Stimulated activated CD8-positive, alpha-beta memory T cell treated with anti-CD3 and anti-CD28 coated beads, Interleukin-7, amount 100 ng/mL, for 1 hour (primary cell): ENCODE results near the gene PSMB7.

Experiments used
- DNase-seq, 2 donors: peaks; one replicate each; pipeline ENCODE4 v3.0.0-alpha.2; 2020; ENCODE audit warnings: low read depth in 2 of 2

PSMB7 gene

GRCh38 chr9:124415102-124415851, at the start of gene PSMB7:
Gene PSMB7 (minus strand): TSS chr9:124415442. CDS start chr9:124415425, 17 bp downstream.
- DNase-seq: peak; percentile 92 to 95

DNA sequence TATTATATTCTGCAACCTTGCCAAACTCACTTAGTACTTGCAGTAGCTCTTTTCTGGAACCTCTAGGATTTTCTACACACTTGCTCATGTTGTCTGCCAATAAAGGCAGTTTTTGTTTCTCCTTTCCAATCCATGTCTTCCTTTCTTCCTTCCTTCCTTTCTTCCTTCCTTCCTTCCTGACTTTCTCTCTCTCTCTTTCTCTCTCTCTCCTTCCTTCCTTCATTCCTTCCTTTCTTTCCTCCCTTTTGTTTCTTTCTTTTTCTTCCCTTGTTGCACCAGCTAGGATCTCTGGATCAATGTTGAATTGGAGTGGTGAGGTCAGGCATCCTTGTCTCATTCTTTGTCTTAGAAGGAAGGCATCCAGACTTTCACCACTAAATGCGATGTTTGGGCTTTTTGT, 47.5 kb upstream of the PSMB7 start:
- DNase-seq: no peak

DNA sequence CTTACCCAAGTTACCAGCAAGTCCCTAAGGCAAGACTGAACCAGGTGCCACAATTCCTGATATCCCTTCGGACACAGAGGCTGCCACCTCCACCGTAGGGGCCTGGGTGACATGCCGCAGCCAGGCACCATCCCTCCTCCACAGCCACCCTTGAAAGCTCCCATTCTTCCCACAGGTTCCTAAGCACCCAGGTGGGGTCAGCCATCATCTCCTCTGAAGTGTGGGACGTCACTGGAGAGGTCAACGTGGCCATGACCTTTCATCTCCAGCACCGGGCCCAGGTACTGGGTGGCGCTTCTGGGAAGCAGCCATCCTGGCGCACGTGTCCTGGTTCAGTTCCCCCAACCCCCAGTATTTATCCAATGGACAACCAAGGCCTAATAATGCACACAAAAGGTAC, 43.2 kb upstream of the PSMB7 start:
- DNase-seq: no peak

GRCh38 chr9:124457887-124458431, 42.7 kb upstream of the PSMB7 start:
- no peak for DNase-seq

DNA sequence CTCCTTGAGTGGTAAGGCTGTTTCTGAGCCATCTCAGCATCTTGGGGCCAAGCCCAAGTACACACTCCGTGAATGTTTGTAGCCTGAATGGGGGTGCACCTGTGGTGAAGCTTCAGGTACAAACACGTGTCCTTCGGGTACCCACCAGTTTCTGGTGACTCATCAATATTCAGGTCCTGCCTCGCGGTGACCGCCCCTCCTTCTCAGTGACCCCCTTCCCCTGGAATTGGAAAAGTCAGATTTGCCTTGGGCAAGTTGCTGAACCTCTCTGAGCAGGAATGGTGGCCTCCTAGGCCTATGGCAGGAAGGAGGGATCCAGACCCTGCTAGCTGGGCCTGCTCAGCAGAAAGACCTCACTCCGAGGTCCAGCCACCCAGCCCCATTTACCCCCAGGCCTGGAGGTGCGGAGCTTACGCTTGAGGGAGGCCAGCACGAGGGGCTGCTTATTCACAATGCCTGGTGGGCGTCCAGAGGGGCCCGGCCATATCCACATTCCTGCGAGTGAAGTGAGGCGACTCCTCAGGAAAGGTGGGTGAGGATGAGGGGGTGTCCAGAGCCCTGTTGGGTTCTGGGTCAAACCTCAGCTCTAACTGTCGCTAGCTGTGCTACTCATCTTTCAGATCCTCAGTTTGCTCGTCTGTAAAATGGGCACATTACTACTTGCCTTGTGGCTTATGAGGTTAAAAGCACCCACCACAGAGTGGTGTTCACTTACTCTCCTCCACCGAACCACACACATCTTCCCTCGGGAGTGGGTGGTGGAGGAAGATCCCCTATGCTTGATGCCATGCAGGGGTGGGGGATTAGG, 42.0 kb upstream of the PSMB7 start:
- DNase-seq: no peak

DNA sequence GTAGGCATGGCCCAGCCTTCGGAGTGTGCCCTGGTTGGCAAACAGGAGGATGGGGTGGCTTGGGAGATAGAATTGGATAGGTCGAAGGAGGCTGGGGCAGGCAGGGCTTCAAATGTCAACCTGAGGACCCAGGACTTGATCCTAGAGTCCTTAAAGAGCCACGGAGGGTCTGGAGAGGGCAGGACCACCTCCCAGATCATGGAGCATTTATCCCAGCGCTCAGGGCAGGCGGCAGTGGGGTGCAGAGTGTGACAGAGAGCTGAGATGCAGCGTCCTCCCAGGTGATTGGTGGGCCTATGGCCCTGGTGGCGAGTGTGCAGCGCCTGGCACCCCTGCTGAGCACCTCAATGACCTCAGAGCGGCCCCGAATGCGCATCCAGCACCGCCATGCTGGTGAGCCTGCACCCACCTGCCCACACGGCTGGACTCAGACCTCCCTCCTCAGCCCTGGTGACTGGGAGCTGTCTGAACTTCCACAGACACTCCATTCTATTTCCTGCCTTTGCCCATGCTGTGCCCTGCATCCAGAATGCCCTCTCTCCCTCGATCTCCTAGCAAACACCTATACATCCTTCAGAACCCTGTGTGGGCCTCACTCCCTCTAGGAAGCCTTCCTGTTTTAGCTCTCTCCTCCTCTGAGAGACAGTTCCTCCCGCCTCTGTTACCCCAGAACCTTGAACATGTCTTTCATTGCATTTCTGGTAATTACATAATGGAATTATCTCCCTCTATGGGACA, 41.3 kb upstream of the PSMB7 start:
- DNase-seq: no peak

DNA sequence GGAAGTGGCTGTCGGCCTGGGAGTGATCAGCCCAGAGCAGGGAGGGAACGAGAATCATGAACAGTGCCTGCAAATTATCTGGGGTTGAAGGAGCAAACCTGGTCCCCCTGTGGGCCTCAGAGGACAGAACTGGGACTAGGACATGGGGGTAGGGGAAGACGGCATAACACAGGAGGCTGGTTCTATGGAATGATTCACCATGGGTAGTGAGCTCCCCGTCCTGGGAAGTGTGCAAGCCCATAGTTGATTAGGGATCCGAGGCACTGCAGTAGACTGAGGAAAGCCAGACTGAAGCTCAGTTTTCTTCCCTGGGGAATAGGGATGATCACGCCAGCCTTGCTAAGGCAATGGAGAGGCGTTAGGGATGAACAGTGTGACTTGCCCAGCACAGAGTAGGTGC, 40.6 kb upstream of the PSMB7 start:
- no peak for DNase-seq

GRCh38 chr9:124454791-124455443, 39.7 kb upstream of the PSMB7 start:
- no peak for DNase-seq

- no peak for DNase-seq
These were observed 39.1 kb upstream of the PSMB7 start for GRCh38 chr9:124454296-124454695.

DNA sequence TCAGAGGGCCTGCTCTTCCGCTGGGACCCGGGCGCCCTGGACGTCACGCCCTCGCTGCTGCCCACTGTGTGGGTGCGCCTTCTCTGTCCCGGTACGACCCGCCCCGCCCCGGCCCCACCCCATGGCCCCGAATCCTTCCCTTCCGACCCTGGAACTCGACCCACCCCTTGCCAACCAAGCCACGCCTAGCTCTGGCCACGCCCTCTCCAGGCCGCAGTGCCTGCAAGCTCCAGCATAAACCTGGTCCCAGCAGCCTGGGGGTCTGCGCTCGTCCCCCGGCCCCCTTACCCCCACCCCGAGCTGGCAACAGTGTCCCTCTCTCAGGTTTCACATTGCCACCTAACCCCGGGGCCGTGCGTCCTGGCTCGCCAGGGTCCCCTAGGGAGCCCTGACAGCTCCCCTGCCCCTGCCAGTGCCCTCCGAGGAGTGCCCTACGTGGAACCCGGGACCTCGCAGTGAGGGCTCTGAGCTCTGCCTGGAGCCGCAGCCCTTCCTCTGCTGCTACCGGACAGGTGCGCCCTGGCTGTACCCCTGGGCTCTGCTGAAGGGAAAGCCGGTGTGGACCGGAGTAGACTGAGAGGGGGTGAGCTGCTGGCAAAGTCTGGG, 38.4 kb upstream of the PSMB7 start:
- no peak for DNase-seq

- DNase-seq: no peak
These were observed 37.8 kb upstream of the PSMB7 start for GRCh38 chr9:124452841-124453585.

DNA sequence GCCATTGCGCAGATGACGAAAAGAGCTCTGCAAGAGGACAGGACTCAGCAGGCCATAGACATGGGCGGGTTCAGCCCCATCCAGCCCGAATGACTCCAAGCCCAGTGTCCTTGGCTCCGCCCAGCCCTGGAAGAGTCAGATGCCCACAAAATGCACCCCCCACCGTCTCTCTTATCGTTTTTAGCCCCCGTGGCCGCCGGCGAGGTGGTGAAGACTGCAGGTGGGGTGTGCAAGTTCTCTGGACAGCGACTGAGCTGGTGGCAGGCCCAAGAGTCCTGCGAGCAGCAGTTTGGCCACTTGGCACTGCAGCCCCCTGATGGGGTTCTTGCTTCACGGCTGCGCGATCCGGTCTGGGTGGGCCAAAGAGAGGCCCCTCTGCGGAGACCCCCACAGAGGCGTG, 37.1 kb upstream of the PSMB7 start:
- DNase-seq: no peak

- no peak for DNase-seq
These were observed 35.9 kb upstream of the PSMB7 start for GRCh38 chr9:124450931-124451661.

GRCh38 chr9:124450241-124450924, 35.1 kb upstream of the PSMB7 start, which contains the start of gene ADGRD2:
Gene ADGRD2 (plus strand): TSS chr9:124450451. CDS start chr9:124451667, 1,216 bp downstream.
- no peak for DNase-seq

- no peak for DNase-seq
These were observed 34.3 kb upstream of the PSMB7 start for GRCh38 chr9:124449381-124450151.

DNA sequence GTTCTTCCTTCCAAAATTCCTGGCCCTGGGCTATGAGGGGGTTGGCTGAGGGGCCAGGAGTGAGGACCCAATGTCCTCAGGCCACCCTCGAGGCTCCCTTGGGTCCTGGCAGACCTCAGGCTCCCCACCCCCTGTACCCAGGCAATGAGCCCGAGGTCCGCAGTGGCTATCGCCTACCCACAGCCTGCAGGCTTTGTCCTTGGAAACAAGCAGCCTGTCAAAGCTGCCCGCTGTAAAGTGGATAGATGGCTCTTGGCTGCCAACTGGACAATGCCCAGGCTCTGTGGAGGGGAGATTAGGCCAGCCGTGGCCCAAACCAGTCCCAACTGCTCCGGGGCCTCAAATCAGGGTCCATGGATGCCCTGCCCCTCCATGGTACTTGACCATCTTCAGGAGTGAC, 32.8 kb upstream of the PSMB7 start:
- no peak for DNase-seq

DNA sequence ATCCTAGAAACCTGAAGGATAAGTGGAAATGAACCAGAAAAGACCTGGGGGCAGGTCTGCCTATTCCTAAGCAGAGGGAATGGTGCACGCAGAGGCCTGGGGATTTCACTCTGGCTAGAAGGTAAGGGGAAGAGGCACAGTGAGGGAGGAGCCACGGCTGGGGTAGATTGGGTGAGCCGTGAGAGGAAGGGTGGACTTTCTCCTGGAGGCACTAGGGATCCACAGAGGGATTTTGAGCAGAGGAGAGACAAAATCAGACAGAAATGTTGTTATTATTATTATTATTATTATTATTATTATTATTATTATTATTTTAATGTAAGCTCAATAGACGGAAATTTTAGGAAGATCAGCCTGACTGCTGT, 32.0 kb upstream of the PSMB7 start:
- no peak for DNase-seq

GRCh38 chr9:124444166-124444565, 28.9 kb upstream of the PSMB7 start:
- DNase-seq: no peak
